Activated T-cell treated with anti-CD3 and anti-CD28 coated beads for 48 hours (primary cell): ENCODE results near the gene FAM53B.
A peak's percentile ranks its signal among the peaks of the same experiment; 100 is the strongest.
"Not testable (repeated sequence)": the region's sequence is repeated elsewhere in the genome, so short reads cannot be mapped to it uniquely, and the experiment has no call there.

ENCODE experiments used
- DNase-seq: peaks from one replicate; pipeline ENCODE4 v3.0.0-alpha.2; 2020; ENCODE audit warnings: low read depth

Gene FAM53B

DNA sequence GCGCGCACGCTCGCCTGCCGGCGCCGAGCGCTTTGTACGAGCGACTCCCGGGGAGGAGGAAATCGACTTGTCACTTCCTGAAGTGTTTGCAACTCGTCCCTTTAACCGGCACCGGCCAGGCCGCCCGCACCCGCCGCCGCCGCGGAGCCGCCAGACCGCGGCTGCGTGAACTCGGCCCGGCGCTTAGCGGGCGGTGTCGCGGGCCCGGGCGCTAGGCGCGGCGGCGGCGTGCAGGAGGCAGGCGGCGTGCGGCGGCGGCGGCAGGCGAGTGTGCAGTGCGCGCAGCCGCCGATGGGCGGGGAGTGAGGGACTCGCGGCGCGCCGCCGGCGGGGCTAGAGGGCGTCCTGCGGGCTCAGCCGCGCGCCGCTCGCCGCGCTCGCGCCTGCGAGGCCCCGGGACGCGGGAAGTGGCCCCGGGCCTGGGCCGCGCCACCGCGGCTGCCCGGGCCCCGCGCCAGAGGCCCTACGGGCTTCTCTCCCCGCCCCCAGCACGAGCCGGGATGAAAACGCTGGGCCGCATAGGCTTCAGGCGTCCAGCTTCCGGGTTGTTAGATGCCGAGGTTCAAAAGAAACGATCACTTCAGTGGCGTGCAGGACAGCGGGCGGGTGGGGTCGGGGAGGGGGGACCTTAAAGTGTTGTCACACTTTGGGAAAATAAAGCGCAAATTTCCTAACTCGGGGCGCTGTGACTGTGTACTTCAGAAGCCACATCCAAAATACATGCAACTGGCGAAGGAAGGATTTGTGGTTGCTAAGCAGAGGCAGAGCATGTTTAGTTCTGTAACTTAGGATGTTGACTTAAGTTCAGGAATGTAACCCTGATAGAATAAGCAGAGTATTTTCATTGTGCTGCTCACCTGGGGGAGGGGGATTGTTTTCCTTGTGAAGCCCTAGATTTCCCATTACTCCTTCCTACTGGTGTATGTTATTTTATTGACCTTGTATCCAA, at the start of gene FAM53B:
Gene FAM53B (minus strand): TSS at position 277 of the 949 bp plus-strand sequence. CDS start 37,665 bp downstream, outside the sequence.
- peak; percentile 79 for DNase-seq

- DNase-seq, result no peak
Observed at GRCh38 chr10:124792998-124793352, 48.8 kb upstream of the FAM53B start.

GRCh38 chr10:124791547-124792348, 47.6 kb upstream of the FAM53B start, which contains the start of gene EEF1AKMT2:
TSS of gene EEF1AKMT2 (minus strand) at chr10:124791887. CDS start at chr10:124791833, 54 bp downstream.
- DNase-seq, result peak; percentile 88

GRCh38 chr10:124782900-124783299, 38.7 kb upstream of the FAM53B start:
- not testable (repeated sequence) for DNase-seq

- no peak for DNase-seq
Observed at GRCh38 chr10:124768791-124769190, 24.6 kb upstream of the FAM53B start.

- DNase-seq, result no peak
Observed at GRCh38 chr10:124765256-124765655, 21.1 kb upstream of the FAM53B start.

- DNase-seq, result no peak
Observed at GRCh38 chr10:124763267-124763666, 19.1 kb upstream of the FAM53B start.

- no peak for DNase-seq
Observed at GRCh38 chr10:124762281-124762680, 18.1 kb upstream of the FAM53B start.

GRCh38 chr10:124756156-124756903, 12.2 kb upstream of the FAM53B start:
- no peak for DNase-seq

GRCh38 chr10:124755581-124755980, 11.4 kb upstream of the FAM53B start:
- DNase-seq, result no peak

DNA sequence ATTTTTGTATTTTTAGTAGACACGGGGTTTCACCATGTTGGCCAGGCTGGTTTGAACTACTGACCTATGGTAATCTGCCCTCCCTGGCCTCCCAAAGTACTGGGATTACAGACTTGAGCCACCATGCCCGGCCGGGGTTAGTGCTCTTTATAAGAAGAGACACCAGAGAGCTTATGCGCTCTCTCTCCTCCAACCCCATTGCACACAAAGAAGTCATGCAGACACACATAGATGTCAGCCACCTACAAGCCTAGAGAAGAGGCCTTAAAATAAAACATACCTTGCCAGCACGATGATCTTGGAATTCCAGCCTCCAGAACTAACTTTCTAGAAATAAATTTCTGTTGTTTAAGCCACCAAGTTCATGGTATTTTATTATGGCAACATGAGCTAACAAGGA, 10.0 kb upstream of the FAM53B start:
- DNase-seq, result no peak

GRCh38 chr10:124748953-124749645, 4.9 kb upstream of the FAM53B start:
- no peak for DNase-seq

DNA sequence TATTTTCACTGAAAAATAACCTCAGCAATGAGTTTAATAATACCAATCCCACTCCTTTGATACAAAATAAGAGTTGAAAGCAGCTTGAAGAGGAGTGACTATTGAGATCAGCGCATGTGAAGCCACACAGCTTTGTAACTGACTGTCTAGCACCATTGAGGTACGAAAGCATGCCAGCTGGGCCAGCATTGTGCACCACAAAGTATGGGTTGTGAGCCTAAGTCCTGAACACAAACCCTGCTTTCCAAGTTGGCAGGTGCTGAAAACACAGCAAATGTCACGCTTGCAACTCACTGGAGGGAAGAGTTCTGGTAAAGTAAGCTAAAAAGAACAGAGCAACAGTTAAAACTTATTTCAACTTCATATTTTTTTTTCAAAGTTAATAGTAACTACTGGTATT, 4.0 kb upstream of the FAM53B start:
- no peak for DNase-seq

DNA sequence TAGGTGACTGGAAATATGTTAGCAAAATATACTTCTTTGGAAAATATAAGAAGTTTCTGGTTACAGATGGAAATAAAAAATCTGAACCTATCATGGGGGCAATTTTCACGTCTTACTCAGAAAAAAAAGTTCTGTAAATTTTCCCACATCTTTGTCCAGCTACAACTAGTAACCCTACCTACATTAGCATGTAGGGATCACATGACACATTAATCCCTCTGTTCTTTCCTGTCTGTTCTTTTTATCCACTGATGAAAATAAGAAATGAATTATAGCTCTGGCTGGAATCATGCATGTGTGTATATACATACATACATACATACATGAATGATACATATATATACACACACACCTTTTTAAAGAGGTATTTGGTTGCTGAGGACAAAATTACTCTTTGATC, 3.6 kb upstream of the FAM53B start:
- DNase-seq, result no peak

DNA sequence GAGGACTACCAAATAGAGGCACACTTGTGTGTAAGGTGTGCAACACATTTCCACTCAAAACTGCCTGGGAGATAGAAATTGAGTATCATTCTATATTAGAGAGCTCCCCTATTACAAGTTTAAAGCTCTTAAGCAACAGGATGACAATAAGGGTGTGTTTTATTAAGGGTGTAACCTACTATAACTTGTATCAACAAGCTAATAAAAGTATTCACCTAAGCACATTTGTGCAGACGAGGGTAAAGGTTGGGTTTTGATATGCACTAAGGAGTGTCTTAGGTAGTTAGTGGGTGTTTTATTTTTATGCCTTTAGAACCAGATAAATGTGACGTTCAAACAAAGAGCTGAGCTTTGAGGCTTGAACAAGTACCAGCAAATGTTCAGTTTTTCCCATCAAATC, 2.8 kb upstream of the FAM53B start:
- DNase-seq, result no peak

DNA sequence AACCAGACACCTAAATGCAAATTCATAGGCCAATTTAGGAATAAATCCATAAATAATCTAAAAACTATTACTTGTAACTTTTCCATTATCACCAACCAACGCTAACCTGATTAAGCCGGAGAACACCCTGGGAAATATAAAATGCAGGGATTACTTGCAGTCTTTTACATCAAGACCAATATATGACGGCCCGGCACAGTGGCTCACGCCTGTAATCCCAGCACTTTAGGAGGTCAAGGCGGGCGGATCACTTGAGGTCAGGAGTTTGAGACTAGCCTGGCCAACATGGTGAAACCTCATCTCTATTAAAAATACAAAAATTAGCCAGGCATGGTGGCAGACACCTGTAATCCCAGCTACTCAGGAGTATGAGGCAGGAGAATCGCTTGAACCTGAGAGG, 2.3 kb upstream of the FAM53B start:
- DNase-seq, result not testable (repeated sequence)

DNA sequence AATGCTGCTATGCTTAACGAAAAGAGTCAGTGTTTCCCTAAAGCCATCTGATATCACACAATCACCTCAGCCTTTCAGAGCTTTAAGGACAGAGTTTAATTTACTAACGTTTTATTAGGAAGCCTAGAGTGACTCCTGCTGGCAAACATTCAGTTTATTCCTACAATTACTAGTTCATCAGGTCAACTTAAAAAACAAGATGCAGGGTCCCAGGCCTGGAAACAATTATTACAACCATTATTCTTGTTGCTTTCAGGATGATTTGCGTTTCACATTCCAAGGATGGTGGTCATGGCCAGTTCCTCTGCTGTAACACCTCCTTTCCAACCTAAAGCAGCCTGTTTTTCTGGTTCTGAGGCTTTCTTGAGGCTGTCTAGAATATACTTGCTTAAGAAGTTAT, 1.5 kb upstream of the FAM53B start:
- DNase-seq, result no peak

GRCh38 chr10:124745252-124745651, 1.1 kb upstream of the FAM53B start:
- DNase-seq, result no peak

DNA sequence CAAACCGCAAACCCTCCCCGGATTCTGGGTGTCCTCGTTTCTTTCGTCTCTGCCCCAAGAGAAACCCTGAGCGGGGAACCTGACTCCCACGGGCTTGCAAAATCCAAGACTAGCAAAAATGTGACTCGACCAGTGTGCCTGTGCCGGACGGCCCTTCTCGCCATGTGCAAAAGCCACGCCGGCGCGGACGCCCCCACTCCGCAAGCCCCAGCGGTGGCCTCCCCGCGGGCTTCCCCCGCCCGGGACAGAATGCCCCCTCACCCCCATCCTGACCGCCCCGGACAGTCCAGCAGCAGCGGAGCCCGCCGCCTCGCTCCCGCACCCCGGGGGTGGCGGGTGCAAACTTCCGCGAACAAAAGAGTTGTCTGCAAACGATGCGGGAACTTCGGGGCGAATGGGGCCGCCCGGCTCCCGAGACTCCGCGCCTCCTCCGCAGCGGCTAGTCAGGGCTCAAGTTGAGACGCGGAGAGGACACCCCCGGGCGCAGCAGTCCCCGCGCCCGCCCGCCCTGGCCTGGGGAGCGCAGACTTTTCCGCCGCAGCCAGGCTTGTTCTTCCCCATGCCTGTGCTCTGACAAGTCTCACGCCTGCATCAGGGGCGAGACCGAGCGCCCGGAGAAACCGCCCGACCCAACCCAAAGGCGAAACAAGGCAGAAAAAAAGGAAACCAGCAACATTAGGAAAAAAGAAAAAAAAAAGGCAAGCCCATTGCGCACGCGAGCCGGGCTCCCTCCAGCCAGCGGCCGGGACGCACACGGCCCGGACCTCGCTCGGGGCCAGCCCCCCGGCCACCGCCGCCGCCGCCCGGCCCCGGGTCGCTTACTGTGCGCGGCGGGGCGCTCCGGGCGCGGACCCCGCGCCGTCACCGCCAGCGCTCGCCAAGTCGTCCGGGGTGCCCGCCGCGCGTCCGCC, 732 bp downstream of the FAM53B start:
- DNase-seq, result no peak

DNA sequence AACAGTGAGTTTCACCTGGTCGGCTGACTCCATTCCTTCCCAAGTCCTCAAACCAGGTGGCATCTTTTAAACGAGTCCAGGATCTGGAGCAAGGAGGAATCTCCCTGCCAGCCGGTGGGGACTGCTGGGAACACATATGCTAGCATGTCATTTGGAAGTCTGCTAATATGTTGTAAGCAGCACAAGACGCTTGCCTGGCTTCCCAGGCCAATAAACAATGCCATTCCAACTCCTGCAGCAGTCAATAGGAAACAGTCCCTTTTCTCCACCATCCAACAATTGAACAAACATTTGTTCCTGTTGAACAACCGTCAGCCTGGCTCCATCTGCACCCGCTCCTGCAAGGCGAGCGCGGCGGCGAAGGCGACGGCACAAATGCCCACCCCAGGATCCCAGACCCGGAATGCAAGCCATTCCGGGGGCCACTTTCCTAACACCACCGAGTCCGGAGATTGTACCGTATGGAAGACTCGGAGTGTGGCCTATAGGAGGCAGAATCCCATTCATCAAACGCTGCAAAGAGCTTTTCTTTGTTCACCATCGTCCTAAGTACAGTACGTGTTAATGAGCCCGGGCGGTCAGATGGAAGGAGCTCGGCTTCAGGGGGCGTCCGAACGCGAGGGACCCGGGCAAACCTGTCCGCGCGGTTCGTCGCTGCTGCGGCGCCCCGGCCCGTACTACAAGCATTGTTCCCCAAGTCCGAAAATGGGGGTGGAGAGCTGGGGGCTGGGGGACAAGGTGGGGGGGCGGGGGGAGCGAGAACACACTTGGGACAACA, 1.6 kb downstream of the FAM53B start:
- DNase-seq, result no peak
